ENCODE measurements around the gene NEIL3.

DNA sequence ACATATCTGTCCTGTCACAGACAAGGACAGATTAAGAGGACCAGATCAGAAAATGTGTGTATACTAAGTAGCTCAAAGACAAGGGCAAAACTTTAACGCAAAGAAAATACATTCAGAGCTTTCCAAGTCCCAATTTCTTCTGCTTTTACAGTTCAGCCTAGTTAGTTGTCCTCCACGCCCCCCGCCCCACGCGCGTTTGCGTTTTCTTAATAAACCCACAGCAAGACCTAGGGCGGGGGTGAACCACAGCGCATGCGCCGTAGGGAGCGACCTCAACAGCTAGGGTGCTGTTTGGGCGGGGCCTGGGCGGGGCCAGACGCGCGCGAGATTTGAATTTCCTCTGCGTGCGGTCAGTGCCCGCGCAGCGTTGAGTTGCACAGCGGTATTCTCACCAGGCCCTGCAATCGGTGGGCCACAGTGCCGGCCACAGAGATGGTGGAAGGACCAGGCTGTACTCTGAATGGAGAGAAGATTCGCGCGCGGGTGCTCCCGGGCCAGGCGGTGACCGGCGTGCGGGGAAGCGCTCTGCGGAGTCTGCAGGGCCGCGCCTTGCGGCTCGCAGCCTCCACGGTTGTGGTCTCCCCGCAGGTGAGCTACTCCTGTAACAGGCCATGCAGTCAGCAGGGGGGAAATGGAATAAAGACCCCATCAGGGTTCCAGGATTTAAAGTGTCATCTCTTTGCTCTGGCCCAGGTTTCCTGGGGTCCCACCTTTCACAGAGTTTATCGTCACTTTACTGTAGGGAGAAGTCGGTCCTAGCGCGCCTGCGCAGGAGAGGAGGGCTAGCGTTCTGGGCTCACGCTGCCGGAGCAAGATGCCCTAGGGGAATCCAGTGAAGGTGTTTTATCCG is at the start of gene NEIL3:
- TF ChIP-seq, protein P1, sequence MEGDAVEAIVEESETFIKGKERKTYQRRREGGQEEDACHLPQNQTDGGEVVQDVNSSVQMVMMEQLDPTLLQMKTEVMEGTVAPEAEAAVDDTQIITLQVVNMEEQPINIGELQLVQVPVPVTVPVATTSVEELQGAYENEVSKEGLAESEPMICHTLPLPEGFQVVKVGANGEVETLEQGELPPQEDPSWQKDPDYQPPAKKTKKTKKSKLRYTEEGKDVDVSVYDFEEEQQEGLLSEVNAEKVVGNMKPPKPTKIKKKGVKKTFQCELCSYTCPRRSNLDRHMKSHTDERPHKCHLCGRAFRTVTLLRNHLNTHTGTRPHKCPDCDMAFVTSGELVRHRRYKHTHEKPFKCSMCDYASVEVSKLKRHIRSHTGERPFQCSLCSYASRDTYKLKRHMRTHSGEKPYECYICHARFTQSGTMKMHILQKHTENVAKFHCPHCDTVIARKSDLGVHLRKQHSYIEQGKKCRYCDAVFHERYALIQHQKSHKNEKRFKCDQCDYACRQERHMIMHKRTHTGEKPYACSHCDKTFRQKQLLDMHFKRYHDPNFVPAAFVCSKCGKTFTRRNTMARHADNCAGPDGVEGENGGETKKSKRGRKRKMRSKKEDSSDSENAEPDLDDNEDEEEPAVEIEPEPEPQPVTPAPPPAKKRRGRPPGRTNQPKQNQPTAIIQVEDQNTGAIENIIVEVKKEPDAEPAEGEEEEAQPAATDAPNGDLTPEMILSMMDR (IDR thresholded peaks at IDR 0.05): no peak
- TF ChIP-seq POLR2A (IDR thresholded peaks at IDR 0.05): no peak
